Spleen (tissue), 11 donors: ENCODE data around the gene HOXB9. TPM values are rescaled to one million over a fixed set of nuclear protein-coding genes. Genes with fewer than 3 reads are reported as not detected.
A peak's percentile ranks its signal among the peaks of the same experiment; 100 is the strongest.

Experiments
- DNase-seq: peaks from one replicate; pipeline ENCODE4 v3.0.0-alpha.2; 2020
- H3K27ac ChIP-seq, 8 donors: fragments of 200-600 bp; sonication (generic) in 7 of 8; 1 replicate in 4 of 8; 2 replicates in 4 of 8; pipeline versions ENCODE4 v1.5.0 to v1.8.0; 2016 to 2021; ENCODE audit warnings: inconsistent platforms in 4 of 8, mild to moderate bottlenecking in 4 of 8, moderate library complexity in 1 of 8
- H3K27me3 ChIP-seq, 7 donors: fragments of 200-600 bp; sonication (generic) in 6 of 7; replicated peaks in 1 of 7; 1 replicate in 4 of 7; 2 replicates in 3 of 7; pipeline versions ENCODE4 v1.5.0 to v1.8.0; 2016 to 2021; ENCODE audit warnings: inconsistent platforms in 3 of 7, mild to moderate bottlenecking in 1 of 7
- H3K36me3 ChIP-seq, 6 donors: fragments of 200-600 bp; sonication (generic) in 5 of 6; 1 replicate in 4 of 6; 2 replicates in 2 of 6; pipeline versions ENCODE4 v1.5.0 to v1.8.0; 2016 to 2021; ENCODE audit warnings: inconsistent platforms in 2 of 6
- H3K4me1 ChIP-seq, 6 donors: fragments of 200-600 bp; sonication (generic) in 5 of 6; 1 replicate in 3 of 6; 2 replicates in 3 of 6; pipeline versions ENCODE4 v1.5.0 to v1.8.0; 2016 to 2021; ENCODE audit warnings: inconsistent platforms in 3 of 6
- H3K4me3 ChIP-seq, 8 donors: fragments of 200-600 bp; sonication (generic) in 7 of 8; 1 replicate in 4 of 8; 2 replicates in 4 of 8; pipeline versions ENCODE4 v1.5.0 to v1.8.0; 2016 to 2021; ENCODE audit warnings: inconsistent platforms in 4 of 8, mild to moderate bottlenecking in 4 of 8, moderate library complexity in 2 of 8
- H3K9me3 ChIP-seq, 8 donors: fragments of 200-600 bp; sonication (generic) in 7 of 8; 1 replicate in 4 of 8; 2 replicates in 4 of 8; pipeline versions ENCODE4 v1.5.0 to v1.8.0; 2016 to 2021; ENCODE audit warnings: inconsistent platforms in 4 of 8
- POLR2A ChIP-seq, 3 donors: fragments of 450-650 bp; IDR thresholded peaks; one replicate each; pipeline ENCODE4 v1.5.1; 2017; ENCODE audit warnings: antibody characterized with exemption in 3 of 3, mild to moderate bottlenecking in 1 of 3
- POLR2AphosphoS5 ChIP-seq, 3 donors: sonication (generic); formaldehyde crosslinking; IDR thresholded peaks; one replicate each; pipeline ENCODE4 v1.5.1; 2017; ENCODE audit warnings: antibody characterized with exemption in 3 of 3
- WGBS, 5 donors: extraction: QIAGEN DNeasy Blood & Tissue Kit in 3 of 5; methylation state at CpG; one replicate each; pipeline versions ENCODE4 v1.1.5 to v1.1.7; 2013 to 2018; 5-methylcytosine and 5-hydroxymethylcytosine counted together
- intact Hi-C: fragments of 100-400 bp; cut with DNase I; formaldehyde crosslinking; loops from one replicate; pipeline ENCODE4 v1.15.0; 2023; ENCODE audit warnings: low total_unique reads
- polyA plus RNA-seq, 3 donors: library from polyadenylated mRNA; stranded (reverse); fragments of 200-250 nt; gene quantifications; one replicate each; pipeline ENCODE4 v1.2.1, GENCODE V29; 2013
- total RNA-seq, 7 donors: library from RNA; depleted of rRNA in 3 of 7; stranded (reverse); fragments of >200 nt in 3 of 7; fragmentation: NEBNext Ultra II Directional in 4 of 7; extraction: Animal tissue kit (Norgen Biotek cat#: 25700) in 4 of 7; gene quantifications; one replicate each; pipeline versions ENCODE4 v1.1.0 to v1.2.1, GENCODE V29; 2016 to 2021
- TF ChIP-seq, protein P1 (sequence below), 11 experiments: fragments of 200-600 bp in 7 of 11; fragments of 450-650 bp in 4 of 11; sonication (generic) in 4 of 11; IDR thresholded peaks in 8 of 11; conservative IDR thresholded peaks in 3 of 11; 1 replicate in 7 of 11; 2 replicates in 4 of 11; pipeline versions ENCODE4 v1.4.0 to v1.8.0; 2016 to 2021; ENCODE audit warnings: antibody characterized with exemption in 11 of 11, inconsistent platforms in 4 of 11, mild to moderate bottlenecking in 1 of 11
- donor health status: healthy with polysubstance abuse.
- donor health status: DM: no; HTN: no; CAD: no; lungs with moderate emphysema.
- donor health status: DM: no; HTN: no; CAD: no.
- donor health status: Bipolar disorder and iron deficiency.
- donor health status: healthy.
- donor health status: DM: no; HTN: no; CAD: no.
- donor health status: DM: yes; HTN: yes; CAD: no.

HOXB9 gene
- total and polyA plus RNA-seq, 10 donors, result 0.10 to 0.50 (median 0.42) TPM; not detected in 5

GRCh38 chr17:48597778-48598631, 28.2 kb downstream of the HOXB9 start:
- Histone ChIP-seq H3K36me3 (no peaks in the 10 kb centered on the region), H3K9me3 (no peaks in the 10 kb centered on the region), H3K27me3 (peaks cover 6 to 100% (median 92%) of the 10 kb centered on the region in 7 donors), H3K27ac (peak overlapping the region in 7 of 8 donors; percentile 55 to 85 (median 76)), H3K4me3 (peak overlapping the region; percentile 39 to 74 (median 47)), H3K4me1 (peaks cover 26 to 77% (median 56%) of the 10 kb centered on the region in 6 donors)
- DNase-seq, result peak; percentile 83
- 1 to 3% (median 2%) methylated on average over 34 to 68 of the region's 68 CpGs for WGBS, 5 donors
- intact Hi-C loops, result no loop called here
- TF ChIP-seq POLR2AphosphoS5 (IDR thresholded peaks at IDR 0.05), result peak; percentile 22 to 79 (median 73)
- TF ChIP-seq POLR2A (IDR thresholded peaks at IDR 0.05), result peak in 1 of 3 donors; percentile 16
- TF ChIP-seq, protein P1, sequence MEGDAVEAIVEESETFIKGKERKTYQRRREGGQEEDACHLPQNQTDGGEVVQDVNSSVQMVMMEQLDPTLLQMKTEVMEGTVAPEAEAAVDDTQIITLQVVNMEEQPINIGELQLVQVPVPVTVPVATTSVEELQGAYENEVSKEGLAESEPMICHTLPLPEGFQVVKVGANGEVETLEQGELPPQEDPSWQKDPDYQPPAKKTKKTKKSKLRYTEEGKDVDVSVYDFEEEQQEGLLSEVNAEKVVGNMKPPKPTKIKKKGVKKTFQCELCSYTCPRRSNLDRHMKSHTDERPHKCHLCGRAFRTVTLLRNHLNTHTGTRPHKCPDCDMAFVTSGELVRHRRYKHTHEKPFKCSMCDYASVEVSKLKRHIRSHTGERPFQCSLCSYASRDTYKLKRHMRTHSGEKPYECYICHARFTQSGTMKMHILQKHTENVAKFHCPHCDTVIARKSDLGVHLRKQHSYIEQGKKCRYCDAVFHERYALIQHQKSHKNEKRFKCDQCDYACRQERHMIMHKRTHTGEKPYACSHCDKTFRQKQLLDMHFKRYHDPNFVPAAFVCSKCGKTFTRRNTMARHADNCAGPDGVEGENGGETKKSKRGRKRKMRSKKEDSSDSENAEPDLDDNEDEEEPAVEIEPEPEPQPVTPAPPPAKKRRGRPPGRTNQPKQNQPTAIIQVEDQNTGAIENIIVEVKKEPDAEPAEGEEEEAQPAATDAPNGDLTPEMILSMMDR (IDR thresholded peaks at IDR 0.05 in 8 of 11, conservative IDR thresholded peaks at IDR 0.05 in 3 of 11), result no peak

DNA sequence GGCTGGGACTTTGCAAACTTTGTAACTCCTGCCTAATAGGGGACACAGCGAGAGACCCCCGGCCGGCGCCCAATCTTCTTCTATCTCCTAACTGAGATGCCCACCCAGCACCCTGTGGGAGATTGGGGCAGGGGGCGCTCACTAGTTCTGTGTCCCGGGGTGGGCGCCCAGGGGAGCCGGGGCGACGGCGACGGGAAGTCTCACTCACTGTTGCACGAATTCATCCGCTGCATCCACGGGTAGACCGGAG, 28.7 kb downstream of the HOXB9 start:
- Histone ChIP-seq H3K4me3 (peak overlapping the region; percentile 39 to 74 (median 47)), H3K36me3 (no peaks in the 10 kb centered on the region), H3K27ac (peak overlapping the region in 7 of 8 donors; percentile 55 to 85 (median 76)), H3K4me1 (peaks cover 23 to 77% (median 60%) of the 10 kb centered on the region in 6 donors), H3K9me3 (no peaks in the 10 kb centered on the region), H3K27me3 (peaks cover 6 to 100% (median 93%) of the 10 kb centered on the region in 7 donors)
- TF ChIP-seq, protein P1 (IDR thresholded peaks at IDR 0.05 in 8 of 11, conservative IDR thresholded peaks at IDR 0.05 in 3 of 11), result no peak
- TF ChIP-seq POLR2A (IDR thresholded peaks at IDR 0.05), result no peak
- no peak for TF ChIP-seq POLR2AphosphoS5 (IDR thresholded peaks at IDR 0.05)
- DNase-seq, result no peak
- 0 to 8% (median 1%) methylated on average over 7 to 16 of the region's 16 CpGs for WGBS, 5 donors
- intact Hi-C loops, result no loop called here

DNA sequence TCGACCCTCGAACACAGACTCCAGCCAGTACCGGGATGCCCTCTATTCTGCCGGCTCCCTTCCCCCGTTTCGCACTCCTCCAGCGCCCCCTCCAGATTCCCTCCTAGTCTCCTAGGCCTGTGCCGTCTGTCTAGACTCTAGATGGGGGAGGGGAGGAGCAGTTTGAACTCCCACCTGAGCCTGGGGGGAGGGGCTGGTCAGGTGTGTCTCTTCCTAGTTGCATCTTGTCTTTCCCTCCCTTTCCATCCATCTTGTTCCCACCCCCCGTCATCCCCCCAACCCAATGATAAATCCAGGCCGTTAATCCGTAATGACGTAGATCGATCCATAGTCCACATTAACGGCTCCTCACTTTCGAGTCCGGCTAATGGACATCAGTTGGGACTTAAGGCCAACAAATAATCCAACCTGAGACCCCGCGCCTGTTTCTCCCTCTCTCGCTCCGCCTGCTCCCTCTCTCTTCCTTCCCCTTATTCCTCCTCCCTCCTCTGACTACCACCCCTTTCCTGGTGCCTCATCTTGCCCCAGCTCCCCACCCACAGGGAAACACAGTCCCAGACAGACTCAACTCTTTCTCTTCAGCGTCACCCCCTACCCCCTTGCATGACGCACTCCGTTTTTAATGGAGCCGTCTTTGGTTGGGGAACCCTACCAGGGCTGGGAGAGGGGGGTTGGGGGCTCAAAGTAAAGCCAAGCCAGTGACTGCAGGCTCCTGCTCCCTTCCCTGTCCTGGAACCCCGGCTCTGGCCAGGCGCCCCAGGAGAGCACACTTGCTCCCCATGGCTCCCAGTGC, 29.2 kb downstream of the HOXB9 start:
- H3K27me3 ChIP-seq, result peaks cover 6 to 100% (median 93%) of the 10 kb centered on the region in 7 donors
- 11 to 25% (median 14%) methylated on average over 25 to 26 of the region's 26 CpGs for WGBS, 5 donors
- intact Hi-C loops, result no loop called here

More for the DNA sequence above, 29.2 kb downstream of the HOXB9 start:
- peak overlapping the region in 6 of 8 donors; percentile 72 to 85 (median 77) for H3K27ac ChIP-seq
- H3K36me3 ChIP-seq, result no peaks in the 10 kb centered on the region
- H3K9me3 ChIP-seq, result no peaks in the 10 kb centered on the region
- H3K4me3 ChIP-seq, result peak overlapping the region; percentile 39 to 74 (median 47)
- TF ChIP-seq, protein P1 (IDR thresholded peaks at IDR 0.05 in 8 of 11, conservative IDR thresholded peaks at IDR 0.05 in 3 of 11), result no peak
- TF ChIP-seq POLR2AphosphoS5 (IDR thresholded peaks at IDR 0.05) (no peak), POLR2A (IDR thresholded peaks at IDR 0.05) (no peak)
- DNase-seq, result peak; percentile 48
- peaks cover 19 to 77% (median 59%) of the 10 kb centered on the region in 6 donors for H3K4me1 ChIP-seq
